GM18907 (cell line): ENCODE data around the gene PCNX1.
A peak's percentile ranks its signal among the peaks of the same experiment; 100 is the strongest.

Source experiments
- ATAC-seq: cut with Tn5 transposase; IDR thresholded peaks from one replicate; pipeline ENCODE4 v1.9.1; 2021; ENCODE audit warnings: mild to moderate bottlenecking, moderate library complexity; ENCODE audit not compliant: unreplicated experiment

The PCNX1 gene

DNA sequence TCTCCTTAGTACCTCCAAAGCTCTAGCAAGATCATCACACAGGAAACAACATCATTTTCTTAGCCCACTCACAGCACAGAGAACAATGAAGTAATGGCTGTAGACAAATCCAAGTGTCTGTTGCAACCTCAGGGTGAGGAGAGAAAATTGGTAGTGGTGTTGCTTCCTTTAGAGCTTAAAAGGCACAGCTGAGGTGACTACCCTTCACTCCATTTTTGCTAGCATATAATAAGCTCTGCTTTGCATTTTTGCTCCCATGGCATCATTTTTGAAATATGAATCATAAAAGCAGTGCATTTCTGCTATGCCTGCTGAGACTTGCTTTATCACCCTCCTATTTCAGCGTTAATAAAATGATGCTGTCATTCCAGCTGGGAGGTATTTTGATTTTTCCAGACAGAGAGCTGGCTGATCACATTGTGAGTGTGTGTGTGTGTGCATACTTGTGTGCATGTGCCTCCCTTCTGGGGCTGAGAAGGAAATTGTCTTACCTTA is 18.5 kb upstream of the PCNX1 start:
- ATAC-seq = no peak

- no peak for ATAC-seq
These were observed 17.7 kb upstream of the PCNX1 start for GRCh38 chr14:70889555-70889954.

GRCh38 chr14:70890826-70891659 is 16.2 kb upstream of the PCNX1 start:
- ATAC-seq = no peak

DNA sequence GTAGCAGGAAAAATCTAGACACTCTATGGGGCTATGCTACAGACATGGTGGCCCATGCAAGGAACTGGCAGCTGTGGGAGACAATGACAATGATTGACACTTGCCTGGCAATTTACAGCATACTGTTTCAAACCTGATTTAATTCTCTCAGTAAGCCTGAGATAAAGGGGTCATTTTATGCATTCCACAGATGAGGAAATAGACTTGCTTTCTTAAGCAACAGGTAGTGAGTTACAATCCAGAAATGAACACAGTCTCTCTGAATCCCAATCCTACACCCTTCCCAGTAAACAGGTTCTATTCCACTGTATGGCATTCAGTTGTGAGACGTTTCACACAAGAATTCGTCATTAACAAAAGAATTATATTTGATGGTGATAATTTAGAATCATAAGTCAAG is 15.5 kb upstream of the PCNX1 start:
- no peak for ATAC-seq

GRCh38 chr14:70893062-70893845 is 14.0 kb upstream of the PCNX1 start:
- no peak for ATAC-seq

GRCh38 chr14:70893858-70894291 is 13.4 kb upstream of the PCNX1 start:
- ATAC-seq = no peak

DNA sequence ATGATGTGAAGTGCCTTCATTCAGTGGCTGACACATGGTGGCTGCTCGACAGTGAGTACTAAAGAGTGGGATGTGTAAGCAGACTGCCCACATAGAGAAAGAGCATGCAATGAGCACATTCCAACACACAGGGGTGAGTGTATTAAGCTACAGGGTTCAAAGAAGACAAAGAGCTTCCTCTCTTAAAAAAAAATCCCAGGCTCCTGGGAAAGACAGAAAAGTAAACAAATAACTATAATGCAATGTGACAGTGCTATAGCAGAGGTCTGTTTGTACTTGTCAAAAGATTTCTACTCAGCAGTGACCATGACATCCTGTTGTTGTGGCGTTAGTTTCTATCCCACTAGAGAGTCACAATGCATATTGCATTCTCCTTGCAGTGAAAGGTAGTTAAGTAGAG is 12.4 kb upstream of the PCNX1 start:
- ATAC-seq = no peak

- no peak for ATAC-seq
These were observed 10.9 kb upstream of the PCNX1 start for GRCh38 chr14:70896317-70896716.

DNA sequence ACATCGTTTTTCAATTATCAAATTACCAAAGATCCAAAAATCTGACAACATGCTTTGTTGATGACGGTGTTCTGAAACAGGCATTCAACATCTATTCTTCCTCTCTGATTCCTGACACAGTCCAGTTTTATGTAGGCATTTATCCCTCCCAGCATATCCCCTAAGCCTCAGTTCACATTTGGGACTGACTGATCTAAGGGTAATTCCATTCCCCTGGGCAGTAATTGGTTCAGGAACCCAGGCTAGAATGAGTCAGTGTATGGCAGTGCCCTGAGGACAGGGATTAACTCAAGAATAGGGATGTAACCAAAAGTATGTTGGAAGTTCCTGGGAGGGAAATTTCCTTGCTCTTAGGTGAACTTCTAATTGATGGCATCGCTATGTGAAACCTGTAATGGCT is 10.3 kb upstream of the PCNX1 start:
- no peak for ATAC-seq

- no peak for ATAC-seq
These were observed 9.8 kb upstream of the PCNX1 start for GRCh38 chr14:70897464-70897863.

DNA sequence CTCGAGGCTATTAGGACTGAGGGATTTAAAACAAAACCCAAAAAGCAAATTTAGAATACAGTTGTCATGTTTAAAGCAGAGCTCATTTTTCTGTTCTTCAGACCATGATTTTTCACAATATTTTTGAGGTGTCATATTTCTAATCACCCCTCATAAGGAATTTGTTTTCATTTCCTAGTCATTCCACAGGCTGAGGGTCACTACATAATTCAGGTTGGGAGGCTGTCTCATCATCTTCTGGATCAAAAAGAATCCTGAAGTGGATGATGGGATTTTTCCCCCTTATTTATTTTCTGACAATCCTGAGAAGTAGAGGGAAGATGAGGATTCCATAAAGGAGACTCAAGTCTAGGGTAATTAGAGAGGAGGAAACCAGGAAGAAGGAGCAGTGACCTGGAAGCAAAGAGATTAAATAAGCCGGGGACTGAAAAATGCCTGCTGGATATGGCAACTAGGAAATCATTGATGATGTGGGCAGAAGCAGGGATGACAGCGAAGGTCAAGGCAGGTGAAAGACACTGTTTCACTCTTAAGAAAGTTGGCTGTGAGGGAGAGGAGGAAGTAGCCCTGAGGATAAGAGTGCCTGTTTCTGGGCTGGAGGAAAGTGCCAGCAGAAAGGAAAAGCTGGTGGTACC is 9.0 kb upstream of the PCNX1 start:
- ATAC-seq = no peak

GRCh38 chr14:70901269-70901668 is 6.0 kb upstream of the PCNX1 start:
- no peak for ATAC-seq

DNA sequence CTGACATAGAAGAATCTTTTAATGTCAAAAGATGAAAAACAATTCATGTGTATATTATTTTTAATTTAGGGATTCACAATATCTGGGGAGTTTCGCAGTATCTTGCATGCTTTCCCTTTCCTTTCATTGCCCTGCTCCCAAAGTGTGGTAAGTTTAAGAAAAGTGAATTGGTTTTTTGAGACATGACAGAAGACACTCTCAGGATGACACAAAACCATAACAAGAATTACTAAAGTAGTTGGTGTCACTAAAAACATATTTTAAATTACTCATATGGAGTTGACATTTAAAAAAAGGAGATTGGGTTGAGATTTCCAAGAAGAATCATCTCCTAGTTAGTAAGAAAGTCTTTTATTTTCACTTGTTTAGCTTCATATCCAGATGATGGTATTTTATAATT is 5.1 kb upstream of the PCNX1 start:
- ATAC-seq = no peak

DNA sequence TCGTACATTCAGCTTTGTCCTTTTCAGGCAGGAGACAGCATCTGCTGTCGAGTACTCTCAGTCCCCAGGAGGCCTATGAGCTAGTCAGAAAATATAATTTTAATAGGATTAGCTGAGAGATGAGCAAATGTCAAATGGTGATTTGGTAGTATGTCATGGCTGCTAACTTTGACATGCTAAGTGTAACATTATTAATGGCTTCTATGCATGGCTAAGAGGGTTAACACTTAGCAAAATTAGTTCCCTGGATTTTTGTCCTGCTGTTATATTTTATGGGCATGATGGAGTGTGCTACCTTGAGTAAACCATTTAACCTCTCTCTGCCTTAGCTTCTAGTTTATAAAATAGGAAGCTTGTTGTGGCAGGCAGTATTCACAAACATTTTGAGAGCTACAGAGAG is 2.9 kb upstream of the PCNX1 start:
- ATAC-seq = no peak

GRCh38 chr14:70905301-70905700 is 2.0 kb upstream of the PCNX1 start:
- ATAC-seq = no peak

DNA sequence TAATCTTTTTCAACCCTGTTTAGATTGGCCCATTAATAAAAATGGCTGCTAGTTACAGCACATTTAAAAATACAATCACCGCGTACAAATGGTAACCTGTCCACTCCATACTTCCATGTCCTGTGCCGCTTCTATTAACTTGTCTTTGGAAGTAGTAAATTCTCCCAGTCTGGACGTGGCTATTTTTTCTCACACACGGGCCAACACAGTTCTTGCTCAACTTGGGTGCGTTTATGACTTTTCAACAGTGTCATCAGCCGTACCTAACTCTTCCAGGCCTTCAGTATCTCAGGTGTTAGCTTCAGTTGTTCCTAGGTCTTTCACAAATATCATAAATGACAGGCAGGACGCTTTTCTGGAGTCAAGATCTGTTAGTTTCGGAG is 475 bp upstream of the PCNX1 start:
- ATAC-seq = peak; percentile 1

DNA sequence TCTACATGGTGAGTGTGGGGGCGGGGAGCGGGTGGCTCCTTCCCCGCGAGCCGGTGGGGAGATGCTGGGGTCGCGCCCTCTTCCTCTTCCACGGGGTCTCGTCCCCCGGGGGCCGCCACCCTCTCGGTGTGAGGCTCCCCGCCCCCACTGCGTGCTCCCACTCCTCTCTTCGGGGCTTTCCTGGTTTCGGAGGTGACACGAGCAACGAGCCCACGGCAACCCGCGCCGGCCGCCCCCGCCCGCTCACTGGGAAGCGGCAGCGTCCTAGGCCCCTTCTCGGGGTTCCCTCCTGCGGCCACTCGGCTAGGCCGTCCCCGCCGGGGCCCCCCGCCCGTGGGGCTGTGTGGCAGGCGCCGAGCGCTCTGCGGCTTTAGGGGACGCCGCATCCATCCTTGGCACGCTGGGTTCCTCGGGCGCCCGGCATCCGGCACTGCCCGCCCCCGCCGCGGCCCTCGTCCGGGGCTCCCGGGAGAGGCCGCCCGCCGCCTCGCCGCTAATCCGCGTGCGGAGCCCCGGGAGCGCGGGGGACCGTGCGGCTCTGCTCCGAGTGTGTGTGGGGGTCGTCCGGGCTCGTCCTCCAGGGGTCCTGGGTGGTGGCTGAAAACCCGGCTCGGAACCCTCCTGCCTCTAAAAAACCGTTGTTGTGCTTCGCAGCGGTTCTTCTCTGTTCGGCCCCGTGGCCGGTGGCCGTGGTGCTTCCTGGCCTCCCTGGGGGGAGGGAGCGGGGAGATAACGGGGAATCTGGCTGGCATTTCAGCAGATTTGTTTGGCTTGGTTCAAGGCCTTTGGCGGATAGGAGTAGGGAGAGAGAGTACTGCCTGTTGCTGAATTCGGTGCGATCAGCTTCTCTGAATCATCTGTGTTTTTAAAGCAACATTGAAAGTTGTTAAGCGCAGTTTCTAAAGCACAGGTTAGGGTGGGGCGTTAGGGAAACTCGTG is 1.0 kb downstream of the PCNX1 start:
- peak; percentile 29 for ATAC-seq

DNA sequence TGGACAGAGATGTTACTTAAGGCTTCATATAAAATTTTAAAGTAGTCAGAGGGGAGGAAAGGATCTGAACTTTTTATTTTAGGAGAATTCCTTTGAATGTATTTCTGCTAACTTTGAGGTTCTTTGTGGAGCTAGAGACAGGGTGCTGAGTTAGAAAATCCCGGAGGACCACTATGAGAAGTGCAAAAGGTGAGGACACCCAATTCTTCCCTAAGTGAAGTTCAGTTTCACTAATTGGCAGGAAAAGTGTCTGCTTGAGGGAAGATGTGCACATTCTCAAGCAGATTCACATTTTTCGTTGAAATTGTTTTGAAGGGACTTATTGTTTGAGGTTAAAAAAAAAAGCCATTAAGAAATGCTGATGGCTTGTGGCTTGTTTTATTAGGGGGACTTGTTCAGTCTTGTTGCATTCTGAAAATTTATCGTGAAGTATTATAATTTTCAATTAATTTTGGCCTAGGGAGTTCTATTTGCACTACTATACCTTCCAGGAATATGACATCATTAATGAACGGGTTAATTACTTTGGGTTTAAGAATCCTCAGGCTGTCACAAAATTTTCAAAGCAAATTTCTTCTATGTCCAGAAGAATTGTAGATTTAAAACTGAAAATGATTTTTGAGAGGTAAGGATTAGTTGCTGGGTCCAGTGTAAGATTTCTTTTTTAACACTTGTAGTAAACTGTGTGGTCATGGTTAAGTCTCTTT is 1.8 kb downstream of the PCNX1 start:
- ATAC-seq = no peak

DNA sequence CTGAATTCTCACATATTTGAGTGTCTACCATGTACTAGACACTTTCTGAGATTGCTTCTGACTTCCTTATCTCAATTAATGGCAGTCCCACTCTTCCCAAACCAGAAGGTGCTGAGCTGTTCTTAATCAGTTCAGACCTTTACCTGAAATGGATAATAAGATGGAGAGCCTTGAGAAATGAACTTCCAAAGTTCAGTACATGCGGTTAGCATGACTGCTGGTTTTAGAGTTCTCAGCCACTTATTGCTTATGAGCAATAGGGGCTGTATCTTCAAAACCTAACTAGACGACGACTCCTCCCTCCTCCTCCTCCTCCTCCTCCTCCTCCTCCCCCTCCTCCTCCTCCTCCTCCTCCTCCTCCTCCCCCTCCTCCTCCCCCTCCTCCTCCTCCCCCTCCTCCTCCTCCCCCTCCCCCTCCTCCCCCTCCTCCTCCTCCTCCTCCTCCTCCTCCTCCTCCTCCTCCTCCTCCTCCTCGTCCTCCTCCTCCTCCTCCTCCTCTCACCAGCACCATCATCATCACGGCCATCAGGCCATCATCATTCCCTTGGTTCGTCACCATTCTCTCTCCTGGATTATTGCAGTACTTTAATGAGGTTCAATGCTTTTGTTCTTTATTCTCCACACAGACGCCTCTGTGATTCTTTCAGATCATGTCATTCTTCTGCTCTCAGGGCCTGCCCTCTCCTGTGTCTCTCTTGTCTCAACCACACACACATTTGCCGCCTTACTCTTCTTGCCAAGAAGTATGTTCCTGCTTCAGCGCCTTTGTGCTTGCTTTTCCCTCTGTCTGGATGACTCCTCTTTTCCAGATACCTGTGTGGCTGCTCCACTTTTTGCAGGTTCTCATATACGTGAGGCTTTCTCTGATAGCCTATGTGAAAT is 2.7 kb downstream of the PCNX1 start:
- no peak for ATAC-seq
